Stimulated activated CD4-positive, alpha-beta T cell treated with anti-CD3 and anti-CD28 coated beads, Interleukin-4, amount 100 ng/mL, for 24 hours (primary cell): ENCODE data around the gene MARCO.
"Not testable (repeated sequence)": the region's sequence is repeated elsewhere in the genome, so short reads cannot be mapped to it uniquely, and the experiment has no call there.

Experiments used
- DNase-seq: peaks from one replicate; pipeline ENCODE4 v3.0.0-alpha.2; 2020

MARCO gene

GRCh38 chr2:119008108-119008507 lies 66.1 kb downstream of the MARCO start:
- DNase-seq: no peak

GRCh38 chr2:119009110-119009509 lies 67.1 kb downstream of the MARCO start:
- no peak for DNase-seq

- DNase-seq: no peak
These were observed 68.3 kb downstream of the MARCO start for GRCh38 chr2:119010336-119010735.

- DNase-seq: no peak
These were observed 69.3 kb downstream of the MARCO start for GRCh38 chr2:119011162-119011909.

GRCh38 chr2:119011910-119012209 lies 69.9 kb downstream of the MARCO start:
- no peak for DNase-seq

- no peak for DNase-seq
These were observed 70.6 kb downstream of the MARCO start for GRCh38 chr2:119012345-119013301.

- no peak for DNase-seq
These were observed 71.7 kb downstream of the MARCO start for GRCh38 chr2:119013671-119014070.

- no peak for DNase-seq
These were observed 73.9 kb downstream of the MARCO start for GRCh38 chr2:119015845-119016244.

- no peak for DNase-seq
These were observed 77.5 kb downstream of the MARCO start for GRCh38 chr2:119019521-119019920.

- DNase-seq: no peak
These were observed 80.7 kb downstream of the MARCO start for GRCh38 chr2:119022678-119023077.

- no peak for DNase-seq
These were observed 81.5 kb downstream of the MARCO start for GRCh38 chr2:119023534-119023933.

- no peak for DNase-seq
These were observed 82.2 kb downstream of the MARCO start for GRCh38 chr2:119024152-119024551.

- DNase-seq: no peak
These were observed 82.6 kb downstream of the MARCO start for GRCh38 chr2:119024568-119024967.

- DNase-seq: no peak
These were observed 83.0 kb downstream of the MARCO start for GRCh38 chr2:119025013-119025412.

- DNase-seq: no peak
These were observed 83.9 kb downstream of the MARCO start for GRCh38 chr2:119025762-119026351.

- DNase-seq: no peak
These were observed 84.9 kb downstream of the MARCO start for GRCh38 chr2:119026890-119027289.

- no peak for DNase-seq
These were observed 86.6 kb downstream of the MARCO start for GRCh38 chr2:119028327-119029174.

GRCh38 chr2:119029297-119029696 lies 87.3 kb downstream of the MARCO start:
- no peak for DNase-seq

GRCh38 chr2:119037922-119038321 lies 95.9 kb downstream of the MARCO start:
- DNase-seq: not testable (repeated sequence)

GRCh38 chr2:119040730-119041129 lies 98.7 kb downstream of the MARCO start:
- DNase-seq: no peak
